Glutamatergic neuron (in vitro differentiated cells): ENCODE measurements around the gene ANKH. TPM values are rescaled to one million over a fixed set of nuclear protein-coding genes. Genes with fewer than 3 reads are reported as not detected.
A peak's percentile ranks its signal among the peaks of the same experiment; 100 is the strongest.
"Not testable (repeated sequence)": the region's sequence is repeated elsewhere in the genome, so short reads cannot be mapped to it uniquely, and the experiment has no call there.

Experiments used
- DNase-seq: peaks from one replicate; pipeline ENCODE4 v3.0.0; 2022
- H3K27ac Mint-ChIP-seq: one replicate; pipeline ENCODE4 v1.8.0; 2020; ENCODE audit warnings: mild to moderate bottlenecking, mixed read lengths, inconsistent platforms; ENCODE audit not compliant: unreplicated experiment
- H3K27me3 Mint-ChIP-seq: one replicate; pipeline ENCODE4 v1.8.0; 2020; ENCODE audit warnings: mild to moderate bottlenecking, moderate library complexity, mixed read lengths, inconsistent platforms; ENCODE audit not compliant: unreplicated experiment
- H3K36me3 Mint-ChIP-seq: one replicate; pipeline ENCODE4 v1.8.0; 2020; ENCODE audit warnings: mild to moderate bottlenecking, mixed read lengths, inconsistent platforms; ENCODE audit not compliant: unreplicated experiment
- H3K4me1 Mint-ChIP-seq: one replicate; pipeline ENCODE4 v1.8.0; 2020; ENCODE audit warnings: mild to moderate bottlenecking, low read depth, mixed read lengths, inconsistent platforms; ENCODE audit not compliant: unreplicated experiment
- H3K4me3 Mint-ChIP-seq: one replicate; pipeline ENCODE4 v1.8.0; 2020; ENCODE audit warnings: mild to moderate bottlenecking, mixed read lengths, inconsistent platforms; ENCODE audit not compliant: unreplicated experiment
- H3K9me3 Mint-ChIP-seq: one replicate; pipeline ENCODE4 v1.8.0; 2020; ENCODE audit warnings: mild to moderate bottlenecking, moderate library complexity, mixed read lengths, inconsistent platforms; ENCODE audit not compliant: unreplicated experiment
- CTCF ChIP-seq: fragments of 200-600 bp; sonication (generic); IDR thresholded peaks from one replicate; pipeline ENCODE4 v1.5.0; 2021; ENCODE audit not compliant: partially characterized antibody, unreplicated experiment
- total RNA-seq: library from RNA; stranded (reverse); fragmentation: NEBNext Ultra II Directional; extraction: Animal tissue kit (Norgen Biotek cat#: 25700); gene quantifications from one replicate; pipeline ENCODE4 v1.2.1, GENCODE V29; 2021; ENCODE audit not compliant: unreplicated experiment

Gene ANKH
- total RNA-seq, 1 donor from 2014 or later: 83.3 TPM

GRCh38 chr5:14880688-14881087 lies 9.1 kb upstream of the ANKH start:
- Mint-ChIP-seq H3K4me3 (peak overlapping the region; percentile 61), H3K9me3 (peaks cover 3% of the 10 kb centered on the region), H3K36me3 (peaks cover 4% of the 10 kb centered on the region), H3K27ac (peak overlapping the region; percentile 89), H3K4me1 (peaks cover 18% of the 10 kb centered on the region), H3K27me3 (peaks cover 7% of the 10 kb centered on the region)
- peak; percentile 35 for DNase-seq
- no peak for TF ChIP-seq CTCF

- Mint-ChIP-seq H3K4me1 (peaks cover 18% of the 10 kb centered on the region), H3K4me3 (peak overlapping the region; percentile 69), H3K27me3 (peaks cover 7% of the 10 kb centered on the region), H3K27ac (peak overlapping the region; percentile 89), H3K9me3 (peaks cover 3% of the 10 kb centered on the region), H3K36me3 (peaks cover 4% of the 10 kb centered on the region)
- no peak for DNase-seq
- TF ChIP-seq CTCF: no peak
Measured at GRCh38 chr5:14879937-14880589, 8.5 kb upstream of the ANKH start.

DNA sequence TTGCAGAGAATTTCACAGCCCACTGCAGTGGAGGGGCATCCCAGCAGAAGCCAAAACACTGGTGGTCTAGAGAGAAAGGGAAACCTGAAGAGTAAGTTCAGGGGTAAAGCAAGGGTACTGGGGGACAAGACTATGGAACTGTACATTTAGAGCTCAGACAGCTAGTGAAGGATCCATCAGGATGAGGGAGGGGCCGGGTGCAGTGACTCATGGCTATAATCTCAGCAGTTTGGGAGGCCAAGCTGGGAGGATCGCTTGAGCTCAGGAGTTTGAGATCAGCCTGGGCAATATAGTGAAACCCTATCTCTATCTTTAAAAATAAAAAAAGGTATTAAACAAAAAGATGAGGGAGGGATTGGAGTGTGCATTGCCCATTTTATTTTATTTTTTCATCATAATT lies 7.8 kb upstream of the ANKH start:
- Mint-ChIP-seq H3K27me3 (peaks cover 7% of the 10 kb centered on the region), H3K4me3 (no peak overlapping the region), H3K27ac (peak overlapping the region; percentile 64), H3K36me3 (peaks cover under 1% of the 10 kb centered on the region), H3K4me1 (peaks cover 18% of the 10 kb centered on the region), H3K9me3 (peaks cover 3% of the 10 kb centered on the region)
- no peak for DNase-seq
- no peak for TF ChIP-seq CTCF

DNA sequence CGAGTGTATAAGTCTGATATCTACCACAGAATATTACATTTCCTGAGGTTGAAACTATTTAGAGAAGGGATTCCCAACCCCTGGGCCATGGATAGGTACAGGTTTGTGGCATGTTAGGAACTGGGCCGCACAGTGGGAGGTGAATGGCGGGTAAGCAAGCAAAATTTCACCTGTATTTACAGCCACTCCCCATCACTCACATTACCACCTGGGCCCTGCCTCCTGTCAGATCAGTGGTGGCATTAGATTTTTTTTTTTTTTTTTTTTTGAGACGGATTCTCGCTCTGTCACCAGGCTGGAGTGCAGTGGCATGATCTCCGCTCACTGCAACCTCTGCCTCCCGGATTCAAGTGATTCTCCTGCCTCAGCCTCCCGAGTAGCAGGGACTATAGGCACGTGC lies 6.6 kb upstream of the ANKH start:
- H3K4me1 Mint-ChIP-seq: peaks cover 18% of the 10 kb centered on the region
- H3K4me3 Mint-ChIP-seq, H3K27ac Mint-ChIP-seq, H3K27me3 Mint-ChIP-seq, H3K9me3 Mint-ChIP-seq, H3K36me3 Mint-ChIP-seq, DNase-seq: not testable (repeated sequence)

GRCh38 chr5:14876095-14876494 lies 4.5 kb upstream of the ANKH start:
- Mint-ChIP-seq H3K4me1 (peaks cover 16% of the 10 kb centered on the region), H3K27ac (no peak overlapping the region), H3K9me3 (peaks cover 5% of the 10 kb centered on the region), H3K36me3 (no peaks in the 10 kb centered on the region), H3K27me3 (peaks cover 5% of the 10 kb centered on the region), H3K4me3 (no peak overlapping the region)
- no peak for TF ChIP-seq CTCF
- DNase-seq: no peak
